A673 (cell line): ENCODE measurements around the gene ZBTB8OS. TPM values are rescaled to one million over a fixed set of nuclear protein-coding genes. Genes with fewer than 3 reads are reported as not detected.

ENCODE experiments used
- BruUV-seq: library from RNA; stranded (reverse); fragments of 400-500 nt; replicated peaks from 2 replicates; lab custom pipeline; 2021; lab: Mats Ljungman, UMichigan
- CTCF ChIA-PET: fragments of 300-600 bp; sonication (Branson Sonifier 250); formaldehyde crosslinking; loops from one replicate; lab custom pipeline; 2022; ENCODE audit warnings: antibody characterized with exemption; lab: Charles Lee
- POLR2A ChIA-PET: fragments of 300-600 bp; sonication (Branson Sonifier 250); formaldehyde crosslinking; loops from one replicate; lab custom pipeline; 2022; ENCODE audit warnings: antibody characterized with exemption; ENCODE audit not compliant: low non-redundant PET; lab: Charles Lee
- DNase-seq: peaks from one replicate; pipeline ENCODE4 v3.0.0-alpha.2; 2015; ENCODE audit warnings: low spot score
- H3K27ac ChIP-seq: fragments of 200-600 bp; sonication (generic); 2 replicates; pipeline ENCODE4 v1.5.1; 2016; ENCODE audit warnings: mixed run types, low read depth, mild to moderate bottlenecking, mixed read lengths, antibody characterized with exemption, low read length; ENCODE audit not compliant: poor library complexity, severe bottlenecking
- H3K27me3 ChIP-seq: fragments of 200-600 bp; sonication (generic); replicated peaks from 2 replicates; pipeline ENCODE4 v1.6.1; 2017; ENCODE audit warnings: mixed run types, low read depth, mild to moderate bottlenecking, mixed read lengths, antibody characterized with exemption, low read length; ENCODE audit not compliant: insufficient read depth, poor library complexity
- H3K36me3 ChIP-seq: fragments of 200-600 bp; sonication (generic); 2 replicates; pipeline ENCODE4 v1.6.1; 2016; ENCODE audit warnings: mixed run types, mild to moderate bottlenecking, mixed read lengths, antibody characterized with exemption, low read length; ENCODE audit not compliant: insufficient read depth, poor library complexity, severe bottlenecking
- H3K4me1 ChIP-seq: fragments of 200-600 bp; sonication (generic); 2 replicates; pipeline ENCODE4 v1.6.1; 2017; ENCODE audit warnings: mixed run types, mild to moderate bottlenecking, mixed read lengths, antibody characterized with exemption, low read length; ENCODE audit not compliant: insufficient read depth, poor library complexity, severe bottlenecking
- H3K4me3 ChIP-seq: fragments of 200-600 bp; sonication (generic); 2 replicates; pipeline ENCODE4 v1.5.1; 2016; ENCODE audit warnings: low read depth, mixed run types, mild to moderate bottlenecking, mixed read lengths, low read length; ENCODE audit not compliant: poor library complexity, severe bottlenecking
- H3K9me3 ChIP-seq: fragments of 200-600 bp; sonication (generic); 2 replicates; pipeline ENCODE4 v1.6.1; 2016; ENCODE audit warnings: mixed run types, low read depth, mild to moderate bottlenecking, mixed read lengths, antibody characterized with exemption, low read length; ENCODE audit not compliant: poor library complexity, severe bottlenecking
- CTCF ChIP-seq: fragments of 300-800, 200-600 bp; sonication (generic); conservative IDR thresholded peaks from 2 replicates; pipeline ENCODE4 v1.5.1; 2017; ENCODE audit warnings: low read depth, mild to moderate bottlenecking, antibody characterized with exemption, low read length, moderate library complexity, mixed read lengths
- EZH2 ChIP-seq: fragments of 200-600 bp; sonication (generic); IDR thresholded peaks from 2 replicates; pipeline ENCODE4 v1.6.1; 2017; ENCODE audit warnings: borderline replicate concordance, low read depth, mild to moderate bottlenecking, mixed read lengths, antibody characterized with exemption, low read length; ENCODE audit not compliant: poor library complexity, severe bottlenecking
- intact Hi-C: fragments of 100-400 bp; cut with micrococcal nuclease; formaldehyde crosslinking; loops from one replicate; pipeline ENCODE4 v1.10.0; 2022; ENCODE audit not compliant: unreplicated experiment
- total RNA-seq: library from RNA; stranded (reverse); gene quantifications from 2 replicates; pipeline ENCODE4 v1.2.3, GENCODE V29; 2021

The ZBTB8OS gene
- total RNA-seq, 1 experiment from 2014 or later = 72.1 TPM

DNA sequence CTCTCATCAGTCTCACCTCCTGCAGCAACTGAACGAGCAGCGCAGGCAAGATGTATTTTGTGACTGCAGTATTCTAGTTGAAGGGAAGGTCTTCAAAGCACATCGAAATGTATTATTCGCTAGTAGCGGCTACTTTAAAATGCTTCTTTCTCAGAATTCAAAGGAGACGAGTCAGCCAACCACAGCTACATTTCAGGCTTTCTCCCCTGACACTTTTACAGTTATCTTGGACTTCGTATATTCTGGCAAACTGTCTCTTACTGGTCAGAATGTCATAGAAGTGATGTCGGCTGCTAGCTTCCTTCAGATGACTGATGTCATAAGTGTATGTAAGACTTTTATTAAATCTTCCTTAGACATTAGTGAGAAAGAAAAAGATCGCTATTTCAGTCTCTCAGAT is 57.4 kb downstream of the ZBTB8OS start:
- ChIA-PET POLR2A (no interaction called here), CTCF (no interaction called here)
- Histone ChIP-seq H3K36me3 (no peaks in the 10 kb centered on the region), H3K4me1 (no peaks in the 10 kb centered on the region), H3K9me3 (no peaks in the 10 kb centered on the region), H3K4me3 (no peak overlapping the region), H3K27me3 (no peaks in the 10 kb centered on the region), H3K27ac (no peak overlapping the region)
- intact Hi-C loops = no loop called here
- DNase-seq = no peak
- BruUV-seq = no TSS peak
- no peak for TF ChIP-seq CTCF
- no peak for TF ChIP-seq EZH2

DNA sequence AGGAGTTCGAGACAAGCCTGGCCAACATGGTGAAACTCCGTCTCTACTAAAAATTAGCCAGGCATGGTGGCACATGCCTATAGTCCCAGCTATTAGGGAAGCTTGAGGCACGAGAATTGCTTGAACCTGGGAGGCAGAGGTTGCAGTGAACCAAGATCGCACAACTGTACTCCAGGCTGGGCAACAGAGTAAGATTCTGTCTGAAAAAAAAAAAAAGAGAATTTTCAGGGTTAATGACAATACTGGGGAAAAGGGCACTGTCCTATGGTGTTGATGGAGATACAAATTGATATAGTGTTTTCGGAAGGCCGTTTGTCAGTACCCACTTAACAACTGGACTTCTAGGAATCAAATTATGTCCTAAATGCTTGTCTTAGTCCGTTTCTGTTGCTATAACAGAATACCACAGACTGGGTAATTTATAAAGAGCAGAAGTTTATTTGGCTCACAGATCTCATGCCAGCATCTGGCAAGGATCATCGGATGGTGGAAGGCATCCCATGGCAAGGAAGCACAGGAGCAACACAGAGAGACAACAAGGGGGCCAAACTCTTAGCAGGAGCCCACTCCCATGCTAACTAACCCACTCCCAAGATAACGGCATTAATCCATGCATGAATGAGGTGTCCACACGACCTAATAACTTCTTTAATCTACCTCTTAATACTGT is 69.9 kb downstream of the ZBTB8OS start:
- BruUV-seq = no TSS peak
- POLR2A ChIA-PET = no interaction called here
- H3K27me3 ChIP-seq = no peaks in the 10 kb centered on the region
- CTCF ChIA-PET = no interaction called here
- intact Hi-C loops = no loop called here
- DNase-seq = no peak
- no peak for TF ChIP-seq CTCF
- no peak for TF ChIP-seq EZH2
- H3K36me3 ChIP-seq = no peaks in the 10 kb centered on the region
- no peaks in the 10 kb centered on the region for H3K9me3 ChIP-seq
- no peak overlapping the region for H3K4me3 ChIP-seq
- H3K27ac ChIP-seq = no peak overlapping the region
- H3K4me1 ChIP-seq = no peaks in the 10 kb centered on the region

Other genes with a start within 250 kb of the ZBTB8OS start
- gene ZBTB8B, start 185.5 kb downstream of the ZBTB8OS start, total RNA-seq = 0.06 and 0.17 TPM in 2 replicates
- 6.4 and 7.9 TPM in 2 replicates for gene ZBTB8A, start 111.1 kb downstream of the ZBTB8OS start, total RNA-seq
- 496 and 513 TPM in 2 replicates for gene RBBP4, start 658 bp upstream of the ZBTB8OS start, total RNA-seq
- gene SYNC, start 52.2 kb upstream of the ZBTB8OS start, total RNA-seq = 0.71 TPM in 1 of 2 replicates, not detected in the other
- 262 and 299 TPM in 2 replicates for gene YARS1, start 166.8 kb upstream of the ZBTB8OS start, total RNA-seq
- gene S100PBP, start 167.1 kb upstream of the ZBTB8OS start, total RNA-seq = 66.1 and 69.3 TPM in 2 replicates
- 1.2 and 1.3 TPM in 2 replicates for gene FNDC5, start 220.4 kb upstream of the ZBTB8OS start, total RNA-seq
- 0.69 and 0.98 TPM in 2 replicates for gene HPCA, start 235.9 kb upstream of the ZBTB8OS start, total RNA-seq